Bronchial epithelial cell (primary cell): ENCODE measurements around the gene C3. TPM values are rescaled to one million over a fixed set of nuclear protein-coding genes. Genes with fewer than 3 reads are reported as not detected.
A peak's percentile ranks its signal among the peaks of the same experiment; 100 is the strongest.
"Not testable (repeated sequence)": the region's sequence is repeated elsewhere in the genome, so short reads cannot be mapped to it uniquely, and the experiment has no call there.

Source experiments
- DNase-seq: peaks from one replicate; pipeline ENCODE4 v3.0.0-alpha.2; 2010; ENCODE audit warnings: low read depth
- FAIRE-seq: peaks from 2 replicates; lab custom pipeline; 2011; peaks lifted over from hg19 to GRCh38; lab: Jason Lieb, UNC
- H3K27me3 ChIP-seq: 2 replicates; pipeline ENCODE4 v1.5.1; 2011; ENCODE audit warnings: low read length; ENCODE audit not compliant: control insufficient read depth, insufficient read depth
- H3K36me3 ChIP-seq: 2 replicates; pipeline ENCODE4 v1.5.1; 2011; ENCODE audit warnings: low read length; ENCODE audit not compliant: control insufficient read depth, insufficient read depth
- H3K4me3 ChIP-seq: 2 replicates; pipeline ENCODE4 v1.5.1; 2011; ENCODE audit warnings: mild to moderate bottlenecking, low read depth, low read length, control low read depth
- total RNA-seq: library from RNA; depleted of rRNA; stranded (reverse); fragments of >200 nt; gene quantifications from 2 replicates; pipeline ENCODE4 v1.2.1, GENCODE V29; 2014
- TF ChIP-seq, protein P1 (sequence below): IDR thresholded peaks from 2 replicates; pipeline ENCODE4 v1.5.1; 2011; ENCODE audit warnings: mild to moderate bottlenecking, moderate library complexity, low read length, control low read depth, inconsistent platforms; ENCODE audit not compliant: insufficient read depth, severe bottlenecking

The C3 gene
- total RNA-seq, 1 donor from 2014 or later: 1.3 TPM

GRCh38 chr19:6662702-6663101, 57.7 kb downstream of the C3 start:
- TF ChIP-seq, protein P1, sequence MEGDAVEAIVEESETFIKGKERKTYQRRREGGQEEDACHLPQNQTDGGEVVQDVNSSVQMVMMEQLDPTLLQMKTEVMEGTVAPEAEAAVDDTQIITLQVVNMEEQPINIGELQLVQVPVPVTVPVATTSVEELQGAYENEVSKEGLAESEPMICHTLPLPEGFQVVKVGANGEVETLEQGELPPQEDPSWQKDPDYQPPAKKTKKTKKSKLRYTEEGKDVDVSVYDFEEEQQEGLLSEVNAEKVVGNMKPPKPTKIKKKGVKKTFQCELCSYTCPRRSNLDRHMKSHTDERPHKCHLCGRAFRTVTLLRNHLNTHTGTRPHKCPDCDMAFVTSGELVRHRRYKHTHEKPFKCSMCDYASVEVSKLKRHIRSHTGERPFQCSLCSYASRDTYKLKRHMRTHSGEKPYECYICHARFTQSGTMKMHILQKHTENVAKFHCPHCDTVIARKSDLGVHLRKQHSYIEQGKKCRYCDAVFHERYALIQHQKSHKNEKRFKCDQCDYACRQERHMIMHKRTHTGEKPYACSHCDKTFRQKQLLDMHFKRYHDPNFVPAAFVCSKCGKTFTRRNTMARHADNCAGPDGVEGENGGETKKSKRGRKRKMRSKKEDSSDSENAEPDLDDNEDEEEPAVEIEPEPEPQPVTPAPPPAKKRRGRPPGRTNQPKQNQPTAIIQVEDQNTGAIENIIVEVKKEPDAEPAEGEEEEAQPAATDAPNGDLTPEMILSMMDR: no peak
- H3K36me3 ChIP-seq: no peaks in the 10 kb centered on the region
- FAIRE-seq: no peak

DNA sequence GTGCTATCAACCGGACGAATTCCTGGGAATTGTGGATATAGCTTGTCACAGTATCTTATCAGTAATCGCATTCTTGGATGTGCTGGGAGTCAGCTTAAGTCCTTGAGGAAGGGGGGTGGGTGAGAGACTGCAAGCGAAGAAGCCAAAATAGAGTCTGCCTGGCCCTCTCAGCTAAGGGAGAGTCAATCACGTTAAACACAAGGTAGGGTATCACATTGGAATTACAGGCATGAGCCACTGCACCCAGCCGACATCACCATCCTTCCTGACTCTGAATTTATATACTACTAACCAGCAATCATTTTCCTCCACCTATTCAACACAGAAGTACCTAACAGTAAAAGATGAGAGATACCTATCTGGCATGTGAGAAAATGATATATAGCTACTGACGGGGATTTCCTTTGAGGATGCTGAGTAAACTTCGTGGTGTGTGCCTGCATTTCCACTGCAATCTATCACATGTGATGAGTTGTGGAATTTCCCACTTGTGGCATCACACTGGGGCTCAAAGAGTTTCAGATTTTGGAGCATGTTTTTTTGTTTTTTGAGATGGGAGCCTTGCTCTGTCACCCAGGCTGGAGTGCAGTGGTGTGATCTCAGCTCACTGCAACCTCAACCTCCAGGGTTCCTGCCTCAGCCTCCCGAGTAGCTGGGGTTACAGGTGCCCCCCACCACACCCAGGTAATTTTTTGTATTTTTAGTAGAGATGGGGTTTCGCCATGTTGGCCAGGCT, 58.8 kb downstream of the C3 start:
- DNase-seq, H3K36me3 ChIP-seq, H3K27me3 ChIP-seq, FAIRE-seq, H3K4me3 ChIP-seq: not testable (repeated sequence)

More at GRCh38 chr19:6662702-6663101, 57.7 kb downstream of the C3 start:
- DNase-seq: no peak
- H3K27me3 ChIP-seq: peaks cover 7% of the 10 kb centered on the region
- no peak overlapping the region for H3K4me3 ChIP-seq

DNA sequence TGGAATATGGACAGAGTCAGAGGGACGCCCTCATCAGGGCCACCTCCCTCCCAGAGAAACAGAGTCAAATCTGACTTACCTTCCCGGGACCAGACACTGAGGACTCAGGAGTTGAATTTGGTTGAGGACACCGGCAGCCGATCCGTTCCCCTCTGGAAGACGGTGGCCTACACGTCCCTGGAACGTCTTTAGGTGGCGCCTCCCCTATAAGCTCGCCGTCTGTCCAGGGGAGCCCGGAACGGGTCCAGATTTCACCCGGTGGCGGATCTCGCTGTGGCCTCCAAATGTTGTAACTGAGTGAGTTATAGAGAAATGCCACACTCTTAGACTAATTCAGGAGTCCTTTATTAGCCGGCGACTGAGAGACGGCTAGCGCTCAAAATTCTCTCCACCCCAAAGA, 59.5 kb downstream of the C3 start:
- no peak overlapping the region for H3K4me3 ChIP-seq
- no peak for FAIRE-seq
- no peaks in the 10 kb centered on the region for H3K36me3 ChIP-seq
- DNase-seq: no peak
- peaks cover 7% of the 10 kb centered on the region for H3K27me3 ChIP-seq
- TF ChIP-seq, protein P1: no peak

DNA sequence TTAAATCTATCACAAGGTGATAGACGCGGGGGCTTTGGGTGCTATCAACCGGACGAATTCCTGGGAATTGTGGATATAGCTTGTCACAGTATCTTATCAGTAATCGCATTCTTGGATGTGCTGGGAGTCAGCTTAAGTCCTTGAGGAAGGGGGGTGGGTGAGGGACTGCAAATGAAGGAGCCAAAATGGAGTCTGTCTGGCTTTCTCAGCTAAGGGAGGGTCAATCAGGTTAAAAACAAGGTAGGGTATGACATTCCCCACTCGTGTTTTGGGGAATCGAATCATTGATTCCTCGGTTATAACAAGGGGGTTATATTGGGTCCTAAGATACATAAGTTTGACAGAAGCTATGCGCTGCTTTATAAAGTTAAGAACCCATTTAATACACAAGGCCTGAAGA, 64.1 kb downstream of the C3 start:
- FAIRE-seq: peak; percentile 40
- H3K36me3 ChIP-seq, H3K27me3 ChIP-seq, DNase-seq, H3K4me3 ChIP-seq: not testable (repeated sequence)

DNA sequence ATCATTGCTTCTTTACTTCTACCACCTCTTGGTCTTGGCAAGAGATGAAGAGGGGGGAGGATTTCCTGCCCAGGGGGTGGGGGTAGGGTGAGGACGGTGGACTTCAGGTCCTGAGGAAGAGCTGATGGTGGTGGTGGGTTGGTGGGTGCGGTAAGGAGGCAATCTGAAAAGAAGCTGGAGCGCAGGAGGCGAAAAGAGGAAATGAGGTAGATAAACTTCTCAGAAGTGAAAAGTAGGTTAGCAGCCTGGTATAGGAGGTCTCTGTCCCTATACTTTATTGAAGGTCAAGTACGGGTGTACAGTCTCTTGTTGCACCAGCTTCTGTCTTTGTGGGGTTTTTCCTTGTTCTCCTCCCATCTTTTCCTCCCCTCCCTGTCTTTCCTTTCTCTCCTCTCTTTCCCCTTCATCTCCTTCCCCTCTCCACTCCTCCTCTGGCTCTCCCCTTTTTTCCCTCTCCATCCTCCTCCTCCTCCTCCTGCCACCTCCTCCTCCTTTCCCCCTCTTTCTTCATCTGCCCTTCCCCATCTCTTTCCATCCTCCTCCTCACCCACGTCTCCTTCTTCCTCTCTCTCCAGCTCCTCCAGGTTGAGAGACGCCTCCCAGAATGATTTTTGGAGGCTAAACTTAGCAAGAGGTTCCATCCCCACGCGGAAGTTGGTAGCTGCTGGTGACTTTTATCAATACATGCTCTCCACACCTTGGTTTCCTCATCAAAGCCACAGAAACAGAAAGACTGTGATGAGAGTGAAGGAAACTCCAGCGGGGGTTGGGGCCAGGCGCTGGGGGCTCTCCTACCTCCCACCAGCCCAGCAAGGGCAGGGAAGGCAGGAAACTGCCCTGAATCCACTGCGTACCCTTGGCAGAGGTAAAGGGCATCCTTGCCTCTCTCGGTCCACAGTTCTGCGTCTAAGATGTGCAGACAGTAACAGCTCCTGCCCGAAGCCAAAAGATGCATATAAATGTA, 65.8 kb downstream of the C3 start:
- FAIRE-seq: no peak
- Histone ChIP-seq H3K4me3 (no peak overlapping the region), H3K27me3 (peaks cover 2% of the 10 kb centered on the region), H3K36me3 (no peaks in the 10 kb centered on the region)
- DNase-seq: no peak
- TF ChIP-seq, protein P1: no peak

- TF ChIP-seq, protein P1: no peak
- H3K27me3 ChIP-seq: no peaks in the 10 kb centered on the region
- DNase-seq (no peak), FAIRE-seq (no peak)
- no peak overlapping the region for H3K4me3 ChIP-seq
- no peaks in the 10 kb centered on the region for H3K36me3 ChIP-seq
Measured at GRCh38 chr19:6652805-6653094, 67.7 kb downstream of the C3 start.
